ENCODE data around the gene MTX1.
"Not testable (repeated sequence)": the region's sequence is repeated elsewhere in the genome, so short reads cannot be mapped to it uniquely, and the experiment has no call there.

The MTX1 gene

GRCh38 chr1:155189926-155190325 lies 18.6 kb upstream of the MTX1 start:
- DNase-seq = not testable (repeated sequence)

GRCh38 chr1:155191904-155192303 lies 16.6 kb upstream of the MTX1 start:
- no peak for DNase-seq

GRCh38 chr1:155192346-155193274 lies 15.9 kb upstream of the MTX1 start:
- peak in 1 of 2 donors; percentile 36 for DNase-seq

GRCh38 chr1:155193275-155193990 lies 15.1 kb upstream of the MTX1 start:
- DNase-seq = peak; percentile 81 to 82

GRCh38 chr1:155193991-155194240 lies 14.6 kb upstream of the MTX1 start:
- DNase-seq = not testable (repeated sequence)

- no peak for DNase-seq
Measured at GRCh38 chr1:155195201-155196102, 13.0 kb upstream of the MTX1 start.

- no peak for DNase-seq
Measured at GRCh38 chr1:155196103-155196892, 12.2 kb upstream of the MTX1 start.

- DNase-seq = no peak
Measured at GRCh38 chr1:155196893-155197638, 11.4 kb upstream of the MTX1 start.

- no peak for DNase-seq
Measured at GRCh38 chr1:155197901-155198546, 10.5 kb upstream of the MTX1 start.

GRCh38 chr1:155198547-155198906 lies 10.0 kb upstream of the MTX1 start:
- DNase-seq = no peak

- no peak for DNase-seq
Measured at GRCh38 chr1:155199792-155200191, 8.7 kb upstream of the MTX1 start.

- no peak for DNase-seq
Measured at GRCh38 chr1:155200920-155201319, 7.6 kb upstream of the MTX1 start.

- DNase-seq = no peak
Measured at GRCh38 chr1:155202198-155202597, 6.3 kb upstream of the MTX1 start.

GRCh38 chr1:155202731-155203515 lies 5.6 kb upstream of the MTX1 start:
- DNase-seq = no peak

- DNase-seq = no peak
Measured at GRCh38 chr1:155205035-155205434, 3.5 kb upstream of the MTX1 start.

- no peak for DNase-seq
Measured at GRCh38 chr1:155205969-155206593, 2.4 kb upstream of the MTX1 start.

- DNase-seq = peak; percentile 92 to 94
Measured at GRCh38 chr1:155206891-155207805, 1.3 kb upstream of the MTX1 start.

- no peak for DNase-seq
Measured at GRCh38 chr1:155207806-155208540, 522 bp upstream of the MTX1 start, which contains the start of gene THBS3. Gene THBS3 (minus strand): TSS chr1:155207897. CDS start chr1:155207876, 21 bp downstream.

All from stimulated activated CD4-positive, alpha-beta T cell treated with anti-CD3 and anti-CD28 coated beads, Interleukin-2, amount 100 ng/mL, for 48 hours (primary cell).